Cerebellar cortex (tissue), 1 donor: ENCODE measurements around the gene LRRC1.

Experiments used
- DNase-seq: peaks from one replicate; pipeline ENCODE4 v3.0.0-alpha.2; 2015; ENCODE audit warnings: low spot score

LRRC1 gene

DNA sequence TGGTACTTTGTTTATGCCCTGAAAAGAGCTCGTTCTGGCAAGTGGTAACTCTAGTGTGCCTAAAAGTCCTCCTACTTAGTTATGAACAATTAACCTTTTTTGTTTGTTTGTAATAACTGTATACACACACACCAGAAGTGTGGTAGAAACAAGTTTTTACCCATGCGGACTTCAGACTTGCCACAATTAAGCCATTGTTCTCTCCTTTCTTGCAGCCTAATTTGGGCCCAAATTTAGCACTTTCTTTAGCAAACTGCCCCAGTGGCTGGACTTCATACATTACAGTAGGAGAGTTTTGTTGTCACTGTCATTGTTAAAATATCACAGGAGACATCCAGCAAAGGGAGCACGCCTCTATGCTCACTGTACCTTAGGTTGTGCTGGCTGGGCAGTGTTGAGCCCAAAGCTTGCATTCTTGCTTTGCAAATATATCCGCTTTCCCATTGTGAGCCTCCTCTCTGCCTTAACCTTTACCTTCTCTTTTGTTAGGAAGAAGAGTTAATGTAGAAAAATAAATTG, 53.0 kb downstream of the LRRC1 start:
- DNase-seq: no peak

- no peak for DNase-seq
These were observed 55.7 kb downstream of the LRRC1 start for GRCh38 chr6:53850527-53850926.

DNA sequence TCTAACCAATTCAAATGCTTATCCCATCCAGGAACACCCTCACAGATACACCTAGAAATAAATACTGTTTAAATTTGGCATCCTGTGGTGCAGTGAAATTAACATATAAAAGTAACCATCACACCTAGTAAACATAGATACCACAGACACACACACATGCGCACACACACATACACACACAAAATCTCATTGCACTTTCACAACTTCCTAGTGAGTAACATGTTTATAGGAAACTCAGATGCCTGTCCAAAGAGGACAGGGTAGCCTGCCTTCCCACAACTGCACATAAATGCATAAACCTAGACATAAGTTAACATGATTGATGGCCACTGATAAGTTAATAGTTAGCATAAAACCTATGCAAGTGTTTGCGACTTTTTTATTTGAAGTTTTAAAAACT, 56.8 kb downstream of the LRRC1 start:
- DNase-seq: no peak

DNA sequence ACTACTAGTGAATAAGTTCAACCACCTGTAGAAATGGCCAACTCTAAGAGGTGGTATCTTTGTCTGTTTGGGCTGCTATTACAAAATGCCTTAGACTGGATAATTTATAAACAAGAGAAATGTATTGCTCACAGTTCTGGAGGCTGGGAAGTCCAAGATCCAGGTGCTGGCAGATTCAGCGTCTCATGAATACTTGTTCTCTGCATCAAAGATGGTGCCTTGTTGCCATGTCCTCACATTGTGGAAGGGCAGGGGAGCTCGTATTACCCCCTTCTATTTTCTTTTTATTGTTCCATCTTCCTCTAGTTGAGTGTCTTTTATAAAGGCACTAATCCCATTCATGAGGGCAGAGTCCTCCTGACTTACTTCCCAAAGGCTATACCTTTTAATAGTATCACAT, 58.0 kb downstream of the LRRC1 start:
- DNase-seq: no peak

DNA sequence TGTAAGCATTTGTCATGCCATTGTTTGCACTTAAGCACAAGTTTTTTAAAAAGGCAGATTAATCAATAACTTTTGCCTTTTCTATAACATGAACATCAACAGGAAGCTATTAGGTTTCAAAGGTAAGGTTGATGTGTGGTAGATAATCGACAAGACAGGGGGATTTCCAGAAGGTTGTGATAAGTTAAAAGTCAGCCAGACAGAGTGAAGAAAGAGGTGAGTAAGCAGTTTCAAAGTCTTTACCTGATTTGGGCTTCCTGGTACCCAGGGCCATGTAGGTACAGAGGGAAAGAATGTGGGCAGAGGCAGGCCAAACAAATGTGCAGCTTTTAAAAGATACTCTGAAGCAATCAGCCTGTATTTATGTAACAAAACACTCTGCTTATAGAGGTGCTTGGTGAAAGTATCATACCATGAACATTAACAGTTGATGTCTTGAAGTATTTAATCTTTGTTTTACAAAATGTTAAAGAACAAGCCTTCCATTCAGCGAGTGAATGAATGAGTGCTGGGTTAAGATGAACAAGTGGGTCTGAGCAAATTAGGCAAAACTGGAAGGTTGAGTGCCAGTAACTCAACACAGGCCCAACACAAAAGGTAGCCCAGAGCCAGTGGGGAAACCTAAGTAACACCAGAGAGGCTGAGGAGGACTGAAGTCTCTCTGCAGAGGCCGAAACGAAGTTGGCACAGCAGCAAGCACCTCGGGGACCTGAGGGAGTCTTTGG, 60.2 kb downstream of the LRRC1 start:
- DNase-seq: no peak

GRCh38 chr6:53855940-53856339, 61.1 kb downstream of the LRRC1 start:
- no peak for DNase-seq

- no peak for DNase-seq
These were observed 62.7 kb downstream of the LRRC1 start for GRCh38 chr6:53857318-53858094.

- no peak for DNase-seq
These were observed 63.4 kb downstream of the LRRC1 start for GRCh38 chr6:53858196-53858595.

- DNase-seq: no peak
These were observed 64.1 kb downstream of the LRRC1 start for GRCh38 chr6:53858913-53859312.

- no peak for DNase-seq
These were observed 65.7 kb downstream of the LRRC1 start for GRCh38 chr6:53860511-53860910.

- no peak for DNase-seq
These were observed 66.7 kb downstream of the LRRC1 start for GRCh38 chr6:53861518-53861917.

DNA sequence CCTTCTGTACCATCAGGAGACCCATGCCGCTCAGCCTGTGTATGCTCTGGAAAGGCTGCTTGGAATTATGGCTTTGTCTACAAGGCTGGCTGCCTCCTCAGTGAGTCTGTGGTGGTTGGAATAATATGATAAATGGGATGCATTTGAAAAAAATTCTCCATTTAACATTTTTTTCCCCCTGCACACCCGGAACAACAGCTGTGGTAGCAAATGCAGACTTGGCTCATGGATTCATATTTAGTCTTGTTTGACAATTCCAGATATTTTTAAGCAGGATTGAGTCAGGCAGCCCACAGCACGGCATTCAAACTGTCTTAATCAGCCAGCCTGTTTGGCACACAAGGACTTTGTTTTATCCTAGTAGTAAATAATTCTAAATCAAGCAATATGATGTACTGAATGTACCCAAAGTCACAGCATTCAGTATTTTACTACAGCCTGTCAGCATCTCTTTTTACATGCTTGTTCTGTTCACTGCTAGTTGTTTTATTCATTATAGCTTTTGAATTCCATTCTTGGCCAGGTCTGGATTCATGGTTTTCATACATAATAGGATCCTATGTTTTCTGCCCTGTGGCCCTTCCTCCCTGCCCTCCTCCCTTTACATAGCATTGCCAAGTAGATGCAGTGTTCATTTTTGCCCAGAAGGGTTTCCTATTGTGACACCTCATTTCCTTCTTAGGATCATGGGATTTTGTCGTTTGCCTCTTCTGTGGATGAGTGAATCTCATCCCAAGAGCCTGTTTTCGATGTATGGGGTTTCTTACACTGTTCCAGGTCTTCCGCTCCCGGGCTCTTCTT, 68.1 kb downstream of the LRRC1 start:
- no peak for DNase-seq

DNA sequence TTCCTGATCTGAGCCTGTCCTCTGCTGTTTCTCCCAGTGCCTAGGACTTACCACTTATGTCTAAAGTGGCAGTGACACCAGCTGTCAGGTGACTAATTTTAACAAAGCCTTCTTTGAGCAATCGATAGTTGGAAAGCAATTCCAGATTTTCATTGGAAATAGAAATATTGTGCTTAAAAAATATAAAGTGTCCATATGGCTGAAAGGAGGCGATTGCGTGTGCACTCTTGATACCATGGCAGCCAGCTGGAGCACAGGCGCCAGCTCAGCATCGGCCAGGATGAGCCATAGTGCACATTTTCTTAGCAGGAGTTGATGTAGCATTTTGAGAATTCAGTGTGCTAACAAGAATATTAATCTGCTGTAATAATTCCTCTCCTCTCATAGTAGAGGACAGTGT, 70.0 kb downstream of the LRRC1 start:
- DNase-seq: no peak

GRCh38 chr6:53866226-53866625, 71.4 kb downstream of the LRRC1 start:
- no peak for DNase-seq

- DNase-seq: no peak
These were observed 73.8 kb downstream of the LRRC1 start for GRCh38 chr6:53868626-53869025.

GRCh38 chr6:53869964-53870363, 75.2 kb downstream of the LRRC1 start:
- no peak for DNase-seq

- DNase-seq: no peak
These were observed 79.1 kb downstream of the LRRC1 start for GRCh38 chr6:53873922-53874321.

- no peak for DNase-seq
These were observed 80.2 kb downstream of the LRRC1 start for GRCh38 chr6:53874964-53875363.

GRCh38 chr6:53877151-53877550, 82.3 kb downstream of the LRRC1 start:
- DNase-seq: no peak

GRCh38 chr6:53878808-53879207, 84.0 kb downstream of the LRRC1 start:
- no peak for DNase-seq

DNA sequence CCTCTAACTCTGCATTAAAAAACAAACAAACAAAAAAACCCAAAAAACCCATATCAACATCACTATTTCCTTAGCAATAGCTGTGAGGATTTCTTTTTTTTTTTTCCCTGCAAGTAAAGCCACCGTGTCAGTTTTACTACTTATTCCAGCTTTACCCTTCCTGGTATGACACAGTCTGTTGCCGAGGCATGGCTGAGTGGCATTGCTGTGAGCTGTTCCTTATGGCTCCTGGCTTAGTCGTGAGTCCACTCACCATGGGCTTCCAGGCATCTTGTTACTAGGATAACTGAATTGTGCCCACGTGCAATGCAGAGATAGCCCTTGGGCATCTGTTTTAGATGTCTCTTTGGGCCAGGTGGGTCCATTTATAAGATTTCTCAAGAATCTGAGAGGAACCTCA, 84.8 kb downstream of the LRRC1 start:
- DNase-seq: no peak

GRCh38 chr6:53887316-53887715, 92.5 kb downstream of the LRRC1 start:
- DNase-seq: no peak

GRCh38 chr6:53888931-53889330, 94.1 kb downstream of the LRRC1 start:
- no peak for DNase-seq
